Left lung (tissue), 10 donors: ENCODE data around the gene PWWP2B. TPM values are rescaled to one million over a fixed set of nuclear protein-coding genes. Genes with fewer than 3 reads are reported as not detected.

Source experiments
- ATAC-seq: fragments of 200-7000 bp; cut with Tn5 transposase; one replicate; pipeline ENCODE4 v1.9.1; 2020; ENCODE audit warnings: moderate library complexity
- DNase-seq, 4 donors: peaks; one replicate each; pipeline ENCODE4 v3.0.0-alpha.2; 2013 to 2020
- H3K27ac ChIP-seq, 2 donors: fragments of 200-600 bp; sonication (generic) in 1 of 2; one replicate each; pipeline versions ENCODE4 v1.5.0 to v1.8.0; 2020 to 2021
- H3K27me3 ChIP-seq, 2 donors: fragments of 200-600 bp; sonication (generic) in 1 of 2; one replicate each; pipeline versions ENCODE4 v1.5.0 to v1.8.0; 2020 to 2021
- H3K36me3 ChIP-seq, 2 donors: fragments of 200-600 bp; sonication (generic) in 1 of 2; one replicate each; pipeline versions ENCODE4 v1.5.0 to v1.8.0; 2020 to 2021
- H3K4me1 ChIP-seq, 2 donors: fragments of 200-600 bp; one replicate each; pipeline ENCODE4 v1.8.0; 2021
- H3K4me3 ChIP-seq, 2 donors: fragments of 200-600 bp; sonication (generic) in 1 of 2; one replicate each; pipeline versions ENCODE4 v1.5.0 to v1.8.0; 2020 to 2021; ENCODE audit warnings: mild to moderate bottlenecking in 1 of 2
- H3K9me3 ChIP-seq, 2 donors: fragments of 200-600 bp; sonication (generic) in 1 of 2; one replicate each; pipeline versions ENCODE4 v1.5.0 to v1.8.0; 2020 to 2021
- CTCF ChIP-seq, 2 donors: fragments of 200-600 bp; sonication (generic) in 1 of 2; IDR thresholded peaks; one replicate each; pipeline versions ENCODE4 v1.5.0 to v1.8.0; 2021; ENCODE audit warnings: antibody characterized with exemption in 2 of 2
- intact Hi-C, 2 donors: fragments of 100-400 bp; cut with DNase I; formaldehyde crosslinking; loops; one replicate each; pipeline versions ENCODE4 v1.11.2 to v1.14.2; 2022
- polyA plus RNA-seq, 6 donors: library from polyadenylated mRNA; unstranded; fragments of 120-200 nt; gene quantifications; one replicate each; pipeline ENCODE4 v1.2.1, GENCODE V29; 2013; ENCODE audit not compliant: insufficient read length in 6 of 6
- total RNA-seq, 2 donors: library from RNA; stranded (reverse); fragmentation: NEBNext Ultra II Directional; extraction: Animal tissue kit (Norgen Biotek cat#: 25700); gene quantifications; one replicate each; pipeline ENCODE4 v1.2.1, GENCODE V29; 2021
- donor health status: DM: no; HTN: yes; CAD: no.
- donor health status: DM: no; HTN: no; CAD: no.

PWWP2B gene
- total and polyA plus RNA-seq, 8 donors = 8.4 to 23.2 (median 11.0) TPM

GRCh38 chr10:132458586-132459300 lies 61.7 kb downstream of the PWWP2B start:
- H3K9me3 ChIP-seq = no peaks in the 10 kb centered on the region
- no peak overlapping the region for H3K27ac ChIP-seq
- peak in 2 of 4 donors; percentile 57 to 94 for DNase-seq
- H3K36me3 ChIP-seq = no peaks in the 10 kb centered on the region
- peak; percentile 96 to 97 for TF ChIP-seq CTCF (IDR thresholded peaks at IDR 0.05)
- H3K27me3 ChIP-seq = peaks cover 0 to 11% of the 10 kb centered on the region in 2 donors
- intact Hi-C loops = loop anchor here in 1 of 2 donors (5.0 kb wide), 1 partner anchor 226 kb away; no protein-coding TSS in a partner anchor
- peak; percentile 89 for ATAC-seq
- no peak overlapping the region for H3K4me3 ChIP-seq
- peaks cover 0 to 6% of the 10 kb centered on the region in 2 donors for H3K4me1 ChIP-seq

GRCh38 chr10:132459301-132460003 lies 62.5 kb downstream of the PWWP2B start:
- DNase-seq (peak in 2 of 4 donors; percentile 31 to 73), ATAC-seq (no peak)
- TF ChIP-seq CTCF (IDR thresholded peaks at IDR 0.05) = no peak
- Histone ChIP-seq H3K9me3 (no peaks in the 10 kb centered on the region), H3K4me1 (peaks cover 0 to 6% of the 10 kb centered on the region in 2 donors), H3K36me3 (no peaks in the 10 kb centered on the region), H3K27me3 (peaks cover 0 to 11% of the 10 kb centered on the region in 2 donors), H3K27ac (no peak overlapping the region), H3K4me3 (no peak overlapping the region)
- intact Hi-C loops = loop anchor here in 1 of 2 donors (2.0 to 5.0 kb wide), 2 partner anchors 177 to 227 kb away; no protein-coding TSS in a partner anchor

DNA sequence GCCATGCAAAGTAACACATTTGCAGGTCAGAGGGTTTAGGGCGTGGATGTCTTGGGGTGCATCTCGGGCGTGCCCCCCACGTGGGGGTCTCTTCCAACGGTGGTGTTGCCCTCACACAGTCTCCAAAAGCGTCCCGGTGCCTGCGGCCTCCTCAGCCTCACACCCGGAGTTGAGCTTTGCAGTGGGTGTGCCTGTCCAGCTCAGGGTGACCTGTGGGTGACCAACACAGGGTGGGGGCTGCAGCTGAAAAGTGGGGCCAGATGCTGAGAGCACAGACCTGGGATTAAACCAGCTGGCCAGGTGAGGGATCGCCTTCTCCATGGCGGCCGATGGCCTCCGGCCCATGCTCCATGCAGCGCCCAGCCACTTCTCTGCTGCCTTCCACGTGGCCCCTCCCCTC lies 63.1 kb downstream of the PWWP2B start:
- no peak overlapping the region for H3K4me3 ChIP-seq
- H3K27ac ChIP-seq = no peak overlapping the region
- TF ChIP-seq CTCF (IDR thresholded peaks at IDR 0.05) = no peak
- no peak for ATAC-seq
- peaks cover 0 to 6% of the 10 kb centered on the region in 2 donors for H3K4me1 ChIP-seq
- peaks cover 0 to 11% of the 10 kb centered on the region in 2 donors for H3K27me3 ChIP-seq
- intact Hi-C loops = loop anchor here in 1 of 2 donors (2.0 kb wide), 1 partner anchor 177 kb away; no protein-coding TSS in a partner anchor
- no peaks in the 10 kb centered on the region for H3K9me3 ChIP-seq
- peak in 2 of 4 donors; percentile 19 to 62 for DNase-seq
- no peaks in the 10 kb centered on the region for H3K36me3 ChIP-seq

DNA sequence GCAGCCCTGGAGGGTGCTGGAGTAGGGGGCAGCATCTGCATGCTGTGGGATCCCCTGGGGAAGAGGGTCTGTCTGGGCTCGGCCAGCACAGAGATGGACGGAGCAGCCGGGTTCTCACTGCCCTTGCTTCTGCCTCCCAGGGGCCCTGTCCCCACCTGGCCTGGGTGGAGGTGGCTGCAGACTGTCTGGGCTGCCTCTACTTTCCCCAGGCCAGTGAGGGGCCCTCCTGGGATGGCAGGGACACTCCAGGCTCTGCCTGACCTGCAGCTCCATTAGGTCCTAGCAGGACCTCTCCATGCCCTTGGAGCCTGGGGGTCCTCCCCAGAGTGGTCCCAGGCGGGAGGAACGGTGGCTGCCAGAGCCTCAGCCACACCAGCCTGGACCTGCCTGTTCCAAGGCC lies 63.7 kb downstream of the PWWP2B start:
- H3K4me3 ChIP-seq = no peak overlapping the region
- H3K36me3 ChIP-seq = no peaks in the 10 kb centered on the region
- intact Hi-C loops = loop anchor here in 1 of 2 donors (2.0 kb wide), 1 partner anchor 176 kb away; no protein-coding TSS in a partner anchor
- no peak for TF ChIP-seq CTCF (IDR thresholded peaks at IDR 0.05)
- ATAC-seq (no peak), DNase-seq (peak in 1 of 4 donors; percentile 61)
- no peaks in the 10 kb centered on the region for H3K9me3 ChIP-seq
- H3K27me3 ChIP-seq = peaks cover 0 to 11% of the 10 kb centered on the region in 2 donors
- H3K4me1 ChIP-seq = peaks cover 0 to 6% of the 10 kb centered on the region in 2 donors
- H3K27ac ChIP-seq = no peak overlapping the region
